Tibial nerve (tissue), 4 donors: ENCODE measurements around the gene AP2A1. TPM values are rescaled to one million over a fixed set of nuclear protein-coding genes. Genes with fewer than 3 reads are reported as not detected.

ENCODE experiments used
- DNase-seq, 2 donors: peaks; one replicate each; pipeline ENCODE4 v3.0.0-alpha.2; 2019; ENCODE audit warnings: low spot score in 2 of 2
- H3K27ac ChIP-seq, 4 donors: fragments of 200-600 bp; sonication (generic) in 3 of 4; one replicate each; pipeline ENCODE4 v1.5.1; 2017 to 2019; ENCODE audit warnings: mild to moderate bottlenecking in 1 of 4
- H3K27me3 ChIP-seq, 2 donors: fragments of 200-600 bp; sonication (generic) in 1 of 2; one replicate each; pipeline versions ENCODE4 v1.5.1 to v1.6.0; 2017 to 2019
- H3K36me3 ChIP-seq, 3 donors: fragments of 200-600 bp; sonication (generic); one replicate each; pipeline ENCODE4 v1.5.1; 2018 to 2019
- H3K4me1 ChIP-seq, 4 donors: fragments of 200-600 bp; sonication (generic) in 3 of 4; one replicate each; pipeline ENCODE4 v1.5.1; 2017 to 2019
- H3K4me3 ChIP-seq, 4 donors: fragments of 200-600 bp; sonication (generic) in 3 of 4; one replicate each; pipeline ENCODE4 v1.5.1; 2017 to 2019; ENCODE audit warnings: mild to moderate bottlenecking in 1 of 4, moderate library complexity in 1 of 4
- H3K9me3 ChIP-seq, 4 donors: fragments of 200-600 bp; sonication (generic) in 3 of 4; one replicate each; pipeline ENCODE4 v1.5.1; 2017 to 2019
- CTCF ChIP-seq, 5 experiments: fragments of 200-600 bp in 3 of 5; fragments of 450-650 bp in 2 of 5; sonication (generic) in 3 of 5; IDR thresholded peaks; one replicate each; pipeline ENCODE4 v1.5.1; 2016 to 2019; ENCODE audit warnings: antibody characterized with exemption in 5 of 5, mild to moderate bottlenecking in 3 of 5, moderate library complexity in 2 of 5
- EP300 ChIP-seq, 2 donors: sonication (generic); formaldehyde crosslinking; IDR thresholded peaks; one replicate each; pipeline ENCODE4 v1.6.1; 2017; ENCODE audit warnings: antibody characterized with exemption in 2 of 2, mild to moderate bottlenecking in 1 of 2
- POLR2A ChIP-seq, 2 donors: fragments of 450-650 bp; IDR thresholded peaks; one replicate each; pipeline ENCODE4 v1.6.1; 2017; ENCODE audit warnings: antibody characterized with exemption in 2 of 2, mild to moderate bottlenecking in 2 of 2, moderate library complexity in 2 of 2
- WGBS, 2 donors: methylation state at CpG; one replicate each; pipeline ENCODE4 v1.1.5; 2018; 5-methylcytosine and 5-hydroxymethylcytosine counted together
- total RNA-seq, 4 donors: library from RNA; depleted of rRNA; stranded (reverse); fragments of >200 nt; gene quantifications; one replicate each; pipeline ENCODE4 v1.1.0, GENCODE V29; 2016

AP2A1 gene
- total RNA-seq, 4 donors from 2014 or later = 92.9 to 117 (median 104) TPM

- Histone ChIP-seq H3K4me1 (peaks cover 0 to 30% (median 12%) of the 10 kb centered on the region in 4 donors), H3K27ac (peak overlapping the region in 2 of 4 donors; percentile 73 to 78), H3K4me3 (no peak overlapping the region), H3K27me3 (no peaks in the 10 kb centered on the region), H3K9me3 (no peaks in the 10 kb centered on the region), H3K36me3 (peaks cover 3 to 81% (median 12%) of the 10 kb centered on the region in 3 donors)
- TF ChIP-seq EP300 (IDR thresholded peaks at IDR 0.05) = no peak
- no peak for TF ChIP-seq POLR2A (IDR thresholded peaks at IDR 0.05)
- TF ChIP-seq CTCF (IDR thresholded peaks at IDR 0.05) = no peak
- no peak for DNase-seq
- WGBS, 2 donors = 44 to 46% methylated on average over 9 of the region's 9 CpGs
Measured at GRCh38 chr19:49786376-49786820, 19.6 kb downstream of the AP2A1 start.

- Histone ChIP-seq H3K4me3 (no peak overlapping the region), H3K27ac (peak overlapping the region in 1 of 4 donors; percentile 11), H3K36me3 (peaks cover 0 to 83% (median 10%) of the 10 kb centered on the region in 3 donors), H3K9me3 (no peaks in the 10 kb centered on the region), H3K27me3 (no peaks in the 10 kb centered on the region), H3K4me1 (peaks cover 0 to 31% (median 12%) of the 10 kb centered on the region in 4 donors)
- 86 to 88% methylated on average over 5 of the region's 5 CpGs for WGBS, 2 donors
- no peak for DNase-seq
- TF ChIP-seq CTCF (IDR thresholded peaks at IDR 0.05) (no peak), EP300 (IDR thresholded peaks at IDR 0.05) (no peak), POLR2A (IDR thresholded peaks at IDR 0.05) (no peak)
Measured at GRCh38 chr19:49787746-49788145, 20.9 kb downstream of the AP2A1 start.

DNA sequence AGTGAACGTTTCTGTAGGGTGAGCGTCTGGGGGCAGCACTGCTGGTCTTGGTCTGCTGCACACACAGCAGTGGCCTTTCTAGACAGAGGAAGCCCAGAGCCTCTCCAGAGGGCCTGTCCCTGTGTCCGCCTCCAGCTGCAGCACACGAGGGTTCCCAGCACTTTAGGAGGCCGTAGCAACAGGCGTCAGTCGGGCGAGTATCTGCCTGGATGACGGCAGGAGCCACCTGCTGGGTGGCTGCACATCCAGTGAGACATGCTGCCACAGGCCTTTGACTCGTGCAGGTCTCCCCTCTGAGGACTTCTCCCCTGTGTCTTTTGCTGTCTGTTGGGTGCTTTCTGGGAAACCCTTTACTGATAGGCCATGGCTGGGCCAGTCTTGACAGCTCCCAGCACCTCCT is 22.1 kb downstream of the AP2A1 start:
- Histone ChIP-seq H3K27me3 (no peaks in the 10 kb centered on the region), H3K4me3 (no peak overlapping the region), H3K4me1 (peaks cover 0 to 31% (median 12%) of the 10 kb centered on the region in 4 donors), H3K27ac (no peak overlapping the region), H3K9me3 (no peaks in the 10 kb centered on the region), H3K36me3 (peaks cover 0 to 83% (median 11%) of the 10 kb centered on the region in 3 donors)
- no peak for TF ChIP-seq CTCF (IDR thresholded peaks at IDR 0.05)
- TF ChIP-seq EP300 (IDR thresholded peaks at IDR 0.05) = no peak
- TF ChIP-seq POLR2A (IDR thresholded peaks at IDR 0.05) = no peak
- WGBS, 2 donors = 78 to 82% methylated on average over 3 to 10 of the region's 10 CpGs
- DNase-seq = no peak

DNA sequence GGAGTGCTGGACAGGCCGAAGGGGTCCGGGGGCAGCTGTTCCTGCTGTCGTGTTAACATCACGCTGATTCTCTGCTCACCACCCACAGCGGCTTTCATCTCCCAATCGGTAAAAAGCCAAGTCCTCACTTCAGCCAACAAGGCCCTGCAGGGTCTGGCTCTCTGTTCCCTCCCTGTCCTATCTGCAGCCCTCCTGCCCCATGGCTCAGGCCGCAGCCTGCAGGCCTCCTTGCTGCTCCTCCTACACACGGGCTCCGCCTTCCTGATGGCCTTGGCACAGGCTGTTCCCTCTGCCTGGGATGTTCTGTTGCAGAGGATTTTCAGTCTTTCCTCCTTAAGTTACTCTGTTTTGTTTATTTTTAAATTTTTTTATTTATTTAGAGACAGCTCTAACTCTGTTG is 24.1 kb downstream of the AP2A1 start:
- 47 to 55% methylated on average over 9 of the region's 9 CpGs for WGBS, 2 donors
- no peak for DNase-seq
- H3K36me3 ChIP-seq = peaks cover 9 to 83% (median 22%) of the 10 kb centered on the region in 3 donors
- H3K27ac ChIP-seq = peak overlapping the region; percentile 34 to 72 (median 56)
- no peaks in the 10 kb centered on the region for H3K9me3 ChIP-seq
- H3K27me3 ChIP-seq = no peaks in the 10 kb centered on the region
- peaks cover 0 to 28% (median 12%) of the 10 kb centered on the region in 4 donors for H3K4me1 ChIP-seq
- no peak for TF ChIP-seq EP300 (IDR thresholded peaks at IDR 0.05)
- TF ChIP-seq CTCF (IDR thresholded peaks at IDR 0.05) = no peak
- TF ChIP-seq POLR2A (IDR thresholded peaks at IDR 0.05) = no peak
- H3K4me3 ChIP-seq = no peak overlapping the region

GRCh38 chr19:49791776-49792445 is 25.1 kb downstream of the AP2A1 start:
- TF ChIP-seq CTCF (IDR thresholded peaks at IDR 0.05) = no peak
- no peak for TF ChIP-seq POLR2A (IDR thresholded peaks at IDR 0.05)
- no peak for TF ChIP-seq EP300 (IDR thresholded peaks at IDR 0.05)
- Histone ChIP-seq H3K4me1 (peaks cover 0 to 18% (median 2%) of the 10 kb centered on the region in 4 donors), H3K36me3 (peaks cover 13 to 92% (median 28%) of the 10 kb centered on the region in 3 donors), H3K9me3 (no peaks in the 10 kb centered on the region), H3K27ac (peak overlapping the region; percentile 30 to 72 (median 52)), H3K4me3 (no peak overlapping the region), H3K27me3 (no peaks in the 10 kb centered on the region)
- DNase-seq = no peak
- WGBS, 2 donors = 93 to 94% methylated on average over 21 to 26 of the region's 26 CpGs
